HS-5 (cell line): ENCODE results near the gene PCDHB7.
"Not testable (repeated sequence)": the region's sequence is repeated elsewhere in the genome, so short reads cannot be mapped to it uniquely, and the experiment has no call there.

Source experiments
- DNase-seq: peaks from one replicate; pipeline ENCODE4 v3.0.0-alpha.2; 2012; ENCODE audit warnings: low read depth

Gene PCDHB7

GRCh38 chr5:141180313-141180712 is 7.9 kb downstream of the PCDHB7 start:
- DNase-seq, result no peak

GRCh38 chr5:141182248-141182647 is 9.8 kb downstream of the PCDHB7 start, which contains the start of gene PCDHB16:
TSS of gene PCDHB16 (plus strand) at chr5:141182387. CDS start at chr5:141182560, 173 bp downstream.
- DNase-seq, result no peak

- DNase-seq, result not testable (repeated sequence)
Measured at GRCh38 chr5:141184117-141184855, 11.8 kb downstream of the PCDHB7 start.

GRCh38 chr5:141186897-141187512 is 14.6 kb downstream of the PCDHB7 start, which contains the start of gene PCDHB9:
TSS of gene PCDHB9 (plus strand) at chr5:141187161. CDS start at chr5:141187319, 158 bp downstream.
- no peak for DNase-seq

GRCh38 chr5:141188682-141189081 is 16.2 kb downstream of the PCDHB7 start:
- DNase-seq, result not testable (repeated sequence)

- DNase-seq, result not testable (repeated sequence)
Measured at GRCh38 chr5:141189131-141189530, 16.7 kb downstream of the PCDHB7 start.

GRCh38 chr5:141192110-141192725 is 19.8 kb downstream of the PCDHB7 start, which contains the start of gene PCDHB10:
TSS of gene PCDHB10 (plus strand) at chr5:141192353. CDS start at chr5:141192553, 200 bp downstream.
- DNase-seq, result no peak

- not testable (repeated sequence) for DNase-seq
Measured at GRCh38 chr5:141194332-141194731, 21.9 kb downstream of the PCDHB7 start.

- no peak for DNase-seq
Measured at GRCh38 chr5:141196363-141196762, 23.9 kb downstream of the PCDHB7 start.

- no peak for DNase-seq
Measured at GRCh38 chr5:141199359-141200235, 27.2 kb downstream of the PCDHB7 start, which contains the start of gene PCDHB11. TSS of gene PCDHB11 (plus strand) at chr5:141199627. CDS start at chr5:141199775, 148 bp downstream.

GRCh38 chr5:141201126-141201525 is 28.7 kb downstream of the PCDHB7 start:
- DNase-seq, result not testable (repeated sequence)

- DNase-seq, result not testable (repeated sequence)
Measured at GRCh38 chr5:141201646-141202045, 29.2 kb downstream of the PCDHB7 start.

GRCh38 chr5:141208478-141208877 is 36.0 kb downstream of the PCDHB7 start, which contains the start of gene PCDHB12:
TSS of gene PCDHB12 (plus strand) at chr5:141208719. CDS start at chr5:141208908, 189 bp downstream.
- no peak for DNase-seq

- not testable (repeated sequence) for DNase-seq
Measured at GRCh38 chr5:141210281-141210680, 37.8 kb downstream of the PCDHB7 start.

GRCh38 chr5:141210849-141211248 is 38.4 kb downstream of the PCDHB7 start:
- DNase-seq, result not testable (repeated sequence)

GRCh38 chr5:141213656-141214339 is 41.4 kb downstream of the PCDHB7 start, which contains the start of gene PCDHB13:
TSS of gene PCDHB13 (plus strand) at chr5:141213919. CDS start at chr5:141214124, 205 bp downstream.
- not testable (repeated sequence) for DNase-seq

- not testable (repeated sequence) for DNase-seq
Measured at GRCh38 chr5:141214583-141214982, 42.1 kb downstream of the PCDHB7 start.

- not testable (repeated sequence) for DNase-seq
Measured at GRCh38 chr5:141215504-141215903, 43.1 kb downstream of the PCDHB7 start.

GRCh38 chr5:141216035-141216434 is 43.6 kb downstream of the PCDHB7 start:
- DNase-seq, result not testable (repeated sequence)

GRCh38 chr5:141223112-141223783 is 50.8 kb downstream of the PCDHB7 start, which contains the start of gene PCDHB14:
TSS of gene PCDHB14 (plus strand) at chr5:141223343. CDS start at chr5:141223506, 163 bp downstream.
- peak; percentile 40 for DNase-seq
